ENCODE measurements around the gene DUSP23.

- TF ChIP-seq POLR2A (IDR thresholded peaks at IDR 0.05; ENCODE audit: low read depth): no peak
- TF ChIP-seq CTCF (IDR thresholded peaks at IDR 0.05): no peak
- no peak for TF ChIP-seq EP300 (IDR thresholded peaks at IDR 0.05)
- no peak for TF ChIP-seq POLR2AphosphoS5 (IDR thresholded peaks at IDR 0.05)
Observed at GRCh38 chr1:159795534-159795933, 14.8 kb downstream of the DUSP23 start.
